Adrenal gland (tissue), 12 donors: ENCODE measurements around the gene BRD8. TPM values are rescaled to one million over a fixed set of nuclear protein-coding genes. Genes with fewer than 3 reads are reported as not detected.
A peak's percentile ranks its signal among the peaks of the same experiment; 100 is the strongest.
"Not testable (repeated sequence)": the region's sequence is repeated elsewhere in the genome, so short reads cannot be mapped to it uniquely, and the experiment has no call there.

ENCODE experiments used
- DNase-seq, 7 donors: peaks; one replicate each; pipeline ENCODE4 v3.0.0-alpha.2; 2019 to 2020
- H3K27ac ChIP-seq, 5 donors: fragments of 200-600 bp; sonication (generic) in 4 of 5; 1 replicate in 3 of 5; 2 replicates in 2 of 5; pipeline versions ENCODE4 v1.5.1 to v1.8.0; 2016 to 2020; ENCODE audit warnings: mild to moderate bottlenecking in 1 of 5
- H3K27me3 ChIP-seq: fragments of 200-600 bp; 2 replicates; pipeline ENCODE4 v1.8.0; 2021
- H3K36me3 ChIP-seq, 2 donors: fragments of 200-600 bp; replicated peaks in 1 of 2; 1 replicate in 1 of 2; 2 replicates in 1 of 2; pipeline versions ENCODE4 v1.5.1 to v1.8.0; 2018 to 2022
- H3K4me1 ChIP-seq, 2 donors: fragments of 200-600 bp; replicated peaks in 1 of 2; 1 replicate in 1 of 2; 2 replicates in 1 of 2; pipeline versions ENCODE4 v1.5.1 to v1.8.0; 2018 to 2021
- H3K4me3 ChIP-seq, 4 donors: fragments of 200-600 bp; sonication (generic) in 3 of 4; one replicate each; pipeline ENCODE4 v1.5.1; 2016 to 2018
- H3K9me3 ChIP-seq, 3 donors: fragments of 200-600 bp; sonication (generic) in 1 of 3; replicated peaks in 1 of 3; 1 replicate in 2 of 3; 2 replicates in 1 of 3; pipeline versions ENCODE4 v1.5.1 to v1.8.0; 2016 to 2021
- POLR2A ChIP-seq, 2 donors: fragments of 450-650 bp; IDR thresholded peaks; one replicate each; pipeline ENCODE4 v1.6.1; 2017; ENCODE audit warnings: antibody characterized with exemption in 2 of 2, mild to moderate bottlenecking in 2 of 2, moderate library complexity in 1 of 2
- WGBS, 4 donors: extraction: QIAGEN DNeasy Blood & Tissue Kit in 2 of 4; methylation state at CpG; one replicate each; pipeline versions ENCODE4 v1.1.5 to v1.1.7; 2013 to 2017; 5-methylcytosine and 5-hydroxymethylcytosine counted together
- intact Hi-C, 2 donors: fragments of 100-400 bp; cut with DNase I; formaldehyde crosslinking; loops; one replicate each; pipeline versions ENCODE4 v1.14.1 to v1.15.0; 2022 to 2023
- polyA plus RNA-seq, 3 donors: library from polyadenylated mRNA; stranded (reverse); fragments of 200-250 nt in 2 of 3; fragments of 350-450 nt in 1 of 3; fragmentation: Illumina TruSeq in 1 of 3; extraction: RNeasy Lipid Tissue Mini Kit (QIAGEN cat#74804) in 1 of 3; gene quantifications; one replicate each; pipeline ENCODE4 v1.2.3, GENCODE V29; 2013 to 2014
- total RNA-seq, 9 donors: library from RNA; depleted of rRNA in 4 of 9; stranded (reverse); fragments of >200 nt in 4 of 9; fragments of 120-200 nt in 1 of 9; fragmentation: NEBNext Ultra II Directional in 1 of 9; extraction: Animal tissue kit (Norgen Biotek cat#: 25700) in 1 of 9; gene quantifications; one replicate each; pipeline versions ENCODE4 v1.1.0 to v1.2.4, GENCODE V29; 2013 to 2023
- TF ChIP-seq, protein P1 (sequence below), 6 experiments: fragments of 450-650 bp in 4 of 6; fragments of 200-600 bp in 2 of 6; sonication (generic) in 1 of 6; IDR thresholded peaks; 1 replicate in 5 of 6; 2 replicates in 1 of 6; pipeline versions ENCODE4 v1.5.1 to v1.8.0; 2016 to 2021; ENCODE audit warnings: antibody characterized with exemption in 6 of 6, mild to moderate bottlenecking in 2 of 6, moderate library complexity in 1 of 6
- donor health status: healthy with polysubstance abuse.
- donor health status: Bipolar disorder and iron deficiency.
- donor health status: DM: yes; HTN: yes; CAD: no.
- donor health status: DM: no; HTN: no; CAD: no.
- donor health status: DM: no; HTN: no; CAD: no.
- donor health status: DM: yes; HTN: yes; CAD: no.

BRD8 gene
- total and polyA plus RNA-seq, 12 donors = 16.4 to 74.9 (median 46.9) TPM

DNA sequence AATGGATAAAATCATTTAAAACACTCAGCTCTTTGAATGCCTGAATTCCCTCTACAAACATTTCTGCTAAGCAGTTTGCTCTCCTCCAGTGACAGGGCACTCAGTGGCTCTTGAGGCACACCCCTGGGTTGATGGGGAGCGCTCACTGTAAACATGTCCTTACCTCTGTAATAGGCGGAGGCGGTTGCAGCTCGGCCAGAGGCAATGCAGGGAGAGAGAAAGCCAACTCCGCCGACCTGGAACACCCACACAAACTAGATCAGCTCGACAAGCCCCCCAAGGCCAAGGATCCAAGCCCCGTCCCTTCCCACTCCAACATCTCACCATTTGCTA lies 34.4 kb upstream of the BRD8 start:
- no peak for DNase-seq
- Histone ChIP-seq H3K4me3 (peak overlapping the region; percentile 69 to 95 (median 81)), H3K9me3 (no peaks in the 10 kb centered on the region), H3K4me1 (peaks cover 10 to 22% of the 10 kb centered on the region in 2 donors), H3K36me3 (peaks cover 0 to 9% of the 10 kb centered on the region in 2 donors), H3K27ac (peak overlapping the region in 4 of 5 donors; percentile 67 to 88 (median 72)), H3K27me3 (no peaks in the 10 kb centered on the region)
- intact Hi-C loops = loop anchor here in 1 of 2 donors (10.0 kb wide), 1 partner anchor 192 kb away; no protein-coding TSS in a partner anchor
- no peak for TF ChIP-seq POLR2A (IDR thresholded peaks at IDR 0.05)
- TF ChIP-seq, protein P1, sequence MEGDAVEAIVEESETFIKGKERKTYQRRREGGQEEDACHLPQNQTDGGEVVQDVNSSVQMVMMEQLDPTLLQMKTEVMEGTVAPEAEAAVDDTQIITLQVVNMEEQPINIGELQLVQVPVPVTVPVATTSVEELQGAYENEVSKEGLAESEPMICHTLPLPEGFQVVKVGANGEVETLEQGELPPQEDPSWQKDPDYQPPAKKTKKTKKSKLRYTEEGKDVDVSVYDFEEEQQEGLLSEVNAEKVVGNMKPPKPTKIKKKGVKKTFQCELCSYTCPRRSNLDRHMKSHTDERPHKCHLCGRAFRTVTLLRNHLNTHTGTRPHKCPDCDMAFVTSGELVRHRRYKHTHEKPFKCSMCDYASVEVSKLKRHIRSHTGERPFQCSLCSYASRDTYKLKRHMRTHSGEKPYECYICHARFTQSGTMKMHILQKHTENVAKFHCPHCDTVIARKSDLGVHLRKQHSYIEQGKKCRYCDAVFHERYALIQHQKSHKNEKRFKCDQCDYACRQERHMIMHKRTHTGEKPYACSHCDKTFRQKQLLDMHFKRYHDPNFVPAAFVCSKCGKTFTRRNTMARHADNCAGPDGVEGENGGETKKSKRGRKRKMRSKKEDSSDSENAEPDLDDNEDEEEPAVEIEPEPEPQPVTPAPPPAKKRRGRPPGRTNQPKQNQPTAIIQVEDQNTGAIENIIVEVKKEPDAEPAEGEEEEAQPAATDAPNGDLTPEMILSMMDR (IDR thresholded peaks at IDR 0.05) = no peak
- WGBS, 4 donors = 0 to 2% (median 0%) methylated on average over 1 to 8 of the region's 8 CpGs

DNA sequence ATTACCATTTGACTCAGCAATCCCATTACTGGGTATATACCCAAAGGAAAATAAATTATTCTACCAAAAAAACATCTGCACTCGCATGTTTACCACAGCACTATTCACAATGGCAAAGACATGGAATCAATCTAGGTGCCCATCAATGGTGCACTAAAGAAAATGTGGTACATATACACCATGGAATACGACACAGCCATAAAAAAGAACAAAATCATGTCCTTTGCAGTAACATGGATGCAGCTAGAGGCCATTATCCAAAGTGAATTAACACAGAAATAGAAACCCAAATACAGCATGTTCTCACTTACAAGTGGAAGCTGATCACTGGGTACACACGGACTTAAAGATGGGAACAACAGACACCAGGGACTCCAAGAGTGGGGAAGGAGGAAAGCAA lies 32.6 kb upstream of the BRD8 start:
- Histone ChIP-seq H3K36me3 (peaks cover 0 to 9% of the 10 kb centered on the region in 2 donors), H3K4me3 (no peak overlapping the region), H3K9me3 (no peaks in the 10 kb centered on the region), H3K27me3 (no peaks in the 10 kb centered on the region), H3K27ac (no peak overlapping the region), H3K4me1 (peaks cover 10 to 22% of the 10 kb centered on the region in 2 donors)
- no peak for DNase-seq
- intact Hi-C loops = loop anchor here in 1 of 2 donors (10.0 kb wide), 1 partner anchor 194 kb away; no protein-coding TSS in a partner anchor
- TF ChIP-seq, protein P1 (IDR thresholded peaks at IDR 0.05) = no peak
- no peak for TF ChIP-seq POLR2A (IDR thresholded peaks at IDR 0.05)
- WGBS, 4 donors = 90 to 92% (median 91%) methylated on average over 3 of the region's 3 CpGs

DNA sequence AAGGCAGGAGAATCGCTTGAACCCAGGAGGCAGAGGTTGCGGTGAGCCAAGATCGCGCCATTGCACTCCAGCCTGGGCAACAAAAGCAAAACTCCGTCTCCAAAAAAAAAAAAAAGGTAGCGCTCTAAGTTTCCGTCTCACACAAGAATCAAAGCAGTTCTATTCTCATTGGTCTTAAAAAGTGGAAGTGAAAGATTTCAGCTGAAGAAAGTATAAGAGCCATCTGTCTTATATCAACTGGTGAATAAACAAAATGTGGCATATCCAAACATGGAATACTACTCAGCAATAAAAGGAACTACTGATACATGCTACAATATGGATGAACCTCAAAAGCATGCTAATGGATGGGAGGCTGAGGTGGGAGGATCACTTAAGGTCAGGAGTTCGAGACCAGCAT lies 15.4 kb upstream of the BRD8 start:
- H3K4me1 ChIP-seq, H3K27ac ChIP-seq, H3K27me3 ChIP-seq, H3K4me3 ChIP-seq, intact Hi-C loops, DNase-seq, H3K9me3 ChIP-seq: not testable (repeated sequence)
- 90 to 95% (median 91%) methylated on average over 8 of the region's 8 CpGs for WGBS, 4 donors
- peaks cover 0 to 65% of the 10 kb centered on the region in 2 donors for H3K36me3 ChIP-seq

DNA sequence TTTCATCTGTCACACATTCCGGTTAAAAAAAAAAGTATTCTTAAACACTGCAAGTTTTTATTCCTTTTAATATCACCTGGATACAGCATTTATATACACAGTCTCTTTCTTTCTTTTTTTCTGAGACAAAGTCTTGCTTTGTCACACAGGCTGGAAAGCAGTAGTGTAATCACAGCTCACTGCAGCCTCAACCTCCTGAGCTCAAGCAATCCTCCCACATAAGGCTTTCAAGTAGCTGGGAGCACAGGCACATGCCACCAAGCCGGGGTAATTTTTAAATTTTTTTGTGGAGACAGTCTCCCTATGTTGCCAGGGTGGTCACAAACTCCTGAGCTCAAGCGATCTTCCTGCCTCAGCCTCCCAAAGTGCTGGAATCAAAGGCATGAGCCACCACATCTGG lies 14.4 kb upstream of the BRD8 start:
- Histone ChIP-seq H3K9me3 (no peaks in the 10 kb centered on the region), H3K27ac (no peak overlapping the region), H3K4me1 (no peaks in the 10 kb centered on the region), H3K4me3 (no peak overlapping the region), H3K36me3 (peaks cover 0 to 65% of the 10 kb centered on the region in 2 donors), H3K27me3 (no peaks in the 10 kb centered on the region)
- no peak for DNase-seq
- intact Hi-C loops = no loop called here
- TF ChIP-seq POLR2A (IDR thresholded peaks at IDR 0.05) = no peak
- TF ChIP-seq, protein P1 (IDR thresholded peaks at IDR 0.05) = no peak
- WGBS, 4 donors = 89 to 94% (median 92%) methylated on average over 3 of the region's 3 CpGs

DNA sequence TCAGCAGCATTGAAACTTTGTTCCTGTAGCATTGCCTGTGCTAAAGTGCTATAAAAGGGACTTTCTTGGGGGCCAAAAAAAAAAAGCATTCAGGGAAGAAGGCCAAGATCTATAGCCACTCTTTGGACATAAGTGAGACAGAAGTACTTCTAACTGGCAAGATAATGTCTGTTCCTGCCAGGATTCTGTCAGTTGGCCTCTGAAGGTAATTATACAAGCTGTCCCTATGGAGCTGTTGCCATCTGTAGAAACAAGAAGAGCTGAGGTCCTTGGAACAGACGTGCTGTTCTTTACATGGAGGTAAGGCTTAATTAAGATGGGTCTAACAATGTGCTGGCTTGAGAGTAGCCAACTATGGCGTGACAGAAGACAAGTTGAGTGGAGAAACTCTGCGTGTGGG lies 10.2 kb upstream of the BRD8 start:
- Histone ChIP-seq H3K9me3 (no peaks in the 10 kb centered on the region), H3K27ac (no peak overlapping the region), H3K27me3 (no peaks in the 10 kb centered on the region), H3K36me3 (peaks cover 0 to 81% of the 10 kb centered on the region in 2 donors), H3K4me1 (no peaks in the 10 kb centered on the region), H3K4me3 (no peak overlapping the region)
- no peak for DNase-seq
- intact Hi-C loops = no loop called here
- 85 to 91% (median 88%) methylated on average over 3 of the region's 3 CpGs for WGBS, 4 donors
- TF ChIP-seq, protein P1 (IDR thresholded peaks at IDR 0.05) = no peak
- no peak for TF ChIP-seq POLR2A (IDR thresholded peaks at IDR 0.05)
